Measurements from ENCODE around the gene CCDC38.
"Not testable (repeated sequence)": the region's sequence is repeated elsewhere in the genome, so short reads cannot be mapped to it uniquely, and the experiment has no call there.

The CCDC38 gene

GRCh38 chr12:95848575-95849388 lies 93.6 kb downstream of the CCDC38 start:
- no peak for DNase-seq (ENCODE audit: low read depth, low spot score)
- H3K27ac ChIP-seq, result no peak overlapping the region

- not testable (repeated sequence) for DNase-seq (ENCODE audit: low read depth, low spot score); H3K27ac ChIP-seq
These were observed 100.0 kb downstream of the CCDC38 start for GRCh38 chr12:95842426-95842825.

DNA sequence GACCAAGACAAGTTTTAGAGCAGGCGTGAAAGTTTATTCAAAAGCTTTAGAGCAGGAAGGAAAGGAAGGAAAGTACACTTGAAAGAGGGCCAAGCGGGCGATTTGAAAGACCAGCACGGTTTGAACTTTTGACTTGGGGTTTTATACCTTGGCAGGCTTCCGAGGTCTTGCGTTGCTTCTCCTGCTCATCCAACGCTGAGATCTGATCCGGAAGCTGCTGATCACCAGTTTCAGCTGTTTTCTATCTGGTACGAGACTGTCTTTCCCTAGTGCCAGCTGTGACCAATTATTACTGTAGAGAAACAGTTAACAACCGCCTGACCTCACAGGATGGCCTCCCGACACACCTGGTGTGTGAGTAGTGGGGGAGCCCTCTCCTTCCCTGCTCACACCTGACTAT lies 104.3 kb downstream of the CCDC38 start:
- H3K27ac ChIP-seq, result no peak overlapping the region
- no peak for DNase-seq (ENCODE audit: low read depth, low spot score)

- H3K27ac ChIP-seq, result no peak overlapping the region
These were observed 105.0 kb downstream of the CCDC38 start for GRCh38 chr12:95837240-95838038.

GRCh38 chr12:95836630-95837239 lies 105.7 kb downstream of the CCDC38 start:
- peak overlapping the region; percentile 35 for H3K27ac ChIP-seq

More at GRCh38 chr12:95837240-95838038, 105.0 kb downstream of the CCDC38 start:
- no peak for DNase-seq (ENCODE audit: low read depth, low spot score)

DNA sequence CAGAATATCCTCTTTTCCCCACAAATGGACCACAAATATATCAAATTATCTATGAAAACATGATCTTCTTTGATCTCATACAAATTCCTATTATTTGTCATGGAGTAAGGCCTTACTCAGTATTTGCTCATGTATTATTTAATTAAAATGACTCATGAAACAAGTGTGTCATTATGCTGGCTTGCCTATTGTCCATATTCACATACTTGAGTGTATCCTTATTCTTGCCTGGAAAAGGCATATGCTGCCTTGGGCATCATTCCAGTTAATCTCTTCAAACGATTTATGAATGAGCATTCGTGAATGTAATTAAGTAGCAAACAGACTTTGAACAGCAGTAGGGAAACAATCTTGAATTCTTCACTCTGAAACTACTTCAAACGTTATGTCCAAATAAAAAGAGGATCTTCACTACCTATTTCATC lies 106.2 kb downstream of the CCDC38 start:
- peak; percentile 41 for DNase-seq (ENCODE audit: low read depth, low spot score)
- peak overlapping the region; percentile 35 for H3K27ac ChIP-seq

More at GRCh38 chr12:95836630-95837239, 105.7 kb downstream of the CCDC38 start:
- DNase-seq (ENCODE audit: low read depth, low spot score), result no peak

GRCh38 chr12:95834572-95834971 lies 107.8 kb downstream of the CCDC38 start:
- no peak overlapping the region for H3K27ac ChIP-seq
- DNase-seq (ENCODE audit: low read depth, low spot score), result no peak

DNA sequence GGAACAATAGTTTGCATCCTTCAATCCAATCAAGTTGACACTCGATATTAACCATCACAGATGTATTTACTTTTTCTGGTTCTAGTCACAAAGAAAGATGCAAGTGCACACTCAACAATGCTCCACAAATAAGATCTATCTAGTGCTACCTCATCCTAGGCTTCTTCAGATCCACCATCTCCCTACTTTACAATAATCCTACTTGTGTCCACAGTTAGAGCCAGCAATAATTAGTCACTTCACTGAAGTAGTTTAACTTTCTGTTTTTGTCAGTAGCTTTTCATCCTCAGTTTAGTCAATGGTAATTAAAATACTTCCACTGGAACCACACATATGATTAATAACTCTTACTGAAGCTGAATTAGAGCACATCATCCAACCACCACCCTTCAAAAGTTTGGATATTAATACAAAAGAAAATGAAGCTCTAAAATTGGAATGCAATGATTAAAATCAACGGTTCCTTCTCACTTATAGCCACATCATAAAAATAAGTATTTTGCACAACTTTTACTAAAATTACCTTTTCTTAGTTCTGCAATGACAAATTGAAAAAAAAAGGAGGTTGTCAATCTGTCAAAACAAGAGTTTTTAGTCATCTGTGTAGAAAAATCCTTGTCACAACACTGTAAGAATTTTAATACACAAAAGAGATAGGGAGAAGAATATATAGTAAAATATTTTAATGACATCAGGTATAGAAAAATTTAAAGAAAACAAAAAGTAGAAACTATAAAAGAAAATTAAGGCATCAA lies 111.9 kb downstream of the CCDC38 start:
- no peak for DNase-seq (ENCODE audit: low read depth, low spot score)
- no peak overlapping the region for H3K27ac ChIP-seq

DNA sequence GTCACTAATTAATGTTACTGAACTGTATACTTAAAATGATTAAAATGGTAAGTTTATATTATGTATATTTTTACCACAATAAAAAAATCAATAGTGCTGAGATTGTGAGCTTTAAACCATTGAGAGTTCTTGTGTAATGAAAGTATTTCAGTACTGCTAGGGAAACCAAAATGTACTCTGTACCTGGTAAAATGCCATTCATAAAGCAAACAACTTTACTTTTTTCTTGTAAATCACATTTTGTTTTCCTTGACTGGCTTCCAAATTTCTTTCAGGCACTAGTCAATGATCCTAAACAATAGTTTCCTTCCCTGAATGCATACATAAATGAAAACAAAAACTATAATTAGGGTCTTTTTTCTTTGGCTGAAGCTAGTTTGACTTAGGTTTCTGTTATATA lies 113.0 kb downstream of the CCDC38 start:
- H3K27ac ChIP-seq, result no peak overlapping the region

GRCh38 chr12:95820096-95820703 lies 122.2 kb downstream of the CCDC38 start:
- no peak overlapping the region for H3K27ac ChIP-seq
- no peak for DNase-seq (ENCODE audit: low read depth, low spot score)

More for the DNA sequence above, 113.0 kb downstream of the CCDC38 start:
- DNase-seq (ENCODE audit: low read depth, low spot score), result no peak

Data from epithelial cell of prostate (primary cell).